NCI-H2171 treated with DMSO at 0.1 percent for 48 hours (cell line): ENCODE data around the gene ADAD2.
"Not testable (repeated sequence)": the region's sequence is repeated elsewhere in the genome, so short reads cannot be mapped to it uniquely, and the experiment has no call there.

Source experiments
- DNase-seq: peaks from one replicate; lab custom pipeline; 2025; lab: John Stamatoyannopoulos, UW

ADAD2 gene

GRCh38 chr16:84195201-84196093 lies 4.5 kb downstream of the ADAD2 start:
- DNase-seq, result no peak

DNA sequence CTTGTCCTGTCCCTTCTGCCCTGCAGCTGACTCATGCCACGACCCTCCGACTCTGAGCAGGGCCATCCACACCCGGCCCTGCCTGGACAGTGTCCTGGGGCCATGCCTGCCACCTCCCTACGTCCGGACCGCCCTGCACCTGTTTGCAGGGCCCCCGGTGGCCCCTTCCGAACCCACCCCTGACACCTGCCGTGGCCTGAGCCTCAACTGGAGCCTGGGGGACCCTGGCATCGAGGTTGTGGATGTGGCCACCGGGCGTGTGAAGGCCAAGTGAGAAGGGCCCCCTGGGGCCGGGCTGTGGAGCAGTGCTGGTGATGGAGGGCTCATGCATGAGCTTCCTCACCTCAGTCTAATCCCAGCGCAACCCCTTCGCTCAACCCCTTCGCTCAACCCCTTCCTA lies 5.1 kb downstream of the ADAD2 start:
- DNase-seq, result no peak

- DNase-seq, result no peak
These were observed 5.9 kb downstream of the ADAD2 start for GRCh38 chr16:84196727-84197394.

DNA sequence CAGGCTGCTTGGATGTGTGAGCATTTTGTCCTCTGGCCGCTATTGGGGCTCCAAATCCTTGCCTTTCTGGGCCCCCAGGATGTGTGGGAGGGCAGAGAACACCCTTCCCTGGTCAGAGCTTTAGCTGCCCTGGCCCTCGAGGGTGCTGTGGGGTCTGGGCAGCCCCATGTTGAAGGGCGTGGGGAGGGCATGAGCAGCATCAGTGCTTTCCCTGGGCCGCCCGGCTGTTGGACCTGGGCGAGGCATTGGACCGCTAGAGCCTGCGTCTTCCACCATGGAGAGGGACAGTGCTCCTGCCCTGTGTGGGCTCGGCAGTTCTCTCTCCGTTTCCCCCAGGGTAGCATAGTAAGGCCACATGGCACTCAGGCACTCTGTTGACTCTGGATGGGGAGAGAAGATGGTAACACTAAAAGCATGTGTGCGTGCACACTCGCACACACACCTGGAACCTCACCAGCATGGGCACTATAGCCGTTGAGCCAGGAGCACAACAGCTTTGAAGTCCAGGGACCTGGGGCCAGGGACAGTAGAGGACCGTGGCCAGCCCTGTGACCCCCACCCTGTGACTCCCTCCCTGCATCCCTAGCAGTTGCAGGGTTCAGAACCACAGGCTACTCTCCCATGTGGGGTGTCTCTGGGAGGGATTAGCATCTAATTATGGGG lies 6.6 kb downstream of the ADAD2 start:
- DNase-seq, result no peak

GRCh38 chr16:84198401-84198800 lies 7.4 kb downstream of the ADAD2 start:
- no peak for DNase-seq

DNA sequence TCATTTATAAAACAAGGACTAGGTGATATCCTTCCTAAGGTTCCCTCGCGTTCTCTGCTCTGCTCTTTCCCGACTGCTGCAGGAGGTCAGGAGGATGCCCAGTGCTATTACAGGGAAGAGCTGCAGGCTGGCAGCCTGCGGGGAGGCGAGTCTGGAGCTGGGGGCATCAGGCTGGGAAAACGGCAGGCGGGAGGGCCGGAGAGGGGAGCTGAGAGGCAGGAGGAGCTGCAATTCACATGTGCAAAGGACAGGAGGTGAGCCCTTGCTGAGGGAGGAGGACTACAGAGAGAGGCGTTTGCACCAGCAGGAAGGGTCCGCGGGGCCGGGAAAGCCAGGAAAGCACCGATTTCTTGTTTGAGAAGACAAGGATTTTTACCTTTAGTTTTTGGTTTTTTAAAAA lies 8.1 kb downstream of the ADAD2 start:
- DNase-seq, result no peak

- no peak for DNase-seq
These were observed 8.9 kb downstream of the ADAD2 start for GRCh38 chr16:84199861-84200260.

DNA sequence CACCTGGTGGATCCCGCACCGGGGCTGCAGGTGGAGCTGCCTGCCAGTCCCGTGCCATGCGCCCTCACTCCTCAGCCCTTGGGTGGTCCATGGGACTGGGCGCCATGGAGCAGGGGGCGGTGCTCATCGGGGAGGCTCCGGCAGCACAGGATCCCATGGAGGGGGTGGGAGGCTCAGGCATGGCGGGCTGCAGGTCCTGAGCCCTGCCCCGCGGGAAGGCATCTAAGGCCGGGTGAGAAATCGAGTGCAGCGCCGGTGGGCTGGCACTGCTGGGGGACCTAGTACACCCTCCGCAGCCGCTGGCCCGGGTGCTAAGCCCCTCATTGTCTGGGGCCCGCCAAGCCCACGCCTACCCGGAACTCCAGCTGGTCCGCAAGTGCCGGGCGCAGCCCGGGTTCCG lies 13.6 kb downstream of the ADAD2 start:
- not testable (repeated sequence) for DNase-seq

DNA sequence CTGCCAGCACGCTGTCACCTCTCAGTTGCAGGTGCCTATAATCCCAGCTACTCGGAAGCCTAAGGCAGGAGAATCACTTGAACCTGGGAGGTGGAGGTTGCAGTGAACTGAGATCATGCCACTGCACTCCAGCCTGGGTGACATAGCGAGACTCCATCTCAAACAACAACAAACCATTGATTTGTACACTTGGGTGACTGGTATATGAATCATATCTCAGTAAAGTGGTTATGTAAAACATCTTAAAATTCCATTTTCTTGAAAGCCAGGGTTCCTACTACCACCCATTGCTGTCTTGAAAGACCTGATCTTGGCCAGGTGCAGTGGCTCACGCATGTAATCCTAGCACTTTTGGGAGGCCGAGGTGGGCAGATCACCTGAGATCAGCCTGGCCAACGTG lies 14.2 kb downstream of the ADAD2 start:
- DNase-seq, result not testable (repeated sequence)

DNA sequence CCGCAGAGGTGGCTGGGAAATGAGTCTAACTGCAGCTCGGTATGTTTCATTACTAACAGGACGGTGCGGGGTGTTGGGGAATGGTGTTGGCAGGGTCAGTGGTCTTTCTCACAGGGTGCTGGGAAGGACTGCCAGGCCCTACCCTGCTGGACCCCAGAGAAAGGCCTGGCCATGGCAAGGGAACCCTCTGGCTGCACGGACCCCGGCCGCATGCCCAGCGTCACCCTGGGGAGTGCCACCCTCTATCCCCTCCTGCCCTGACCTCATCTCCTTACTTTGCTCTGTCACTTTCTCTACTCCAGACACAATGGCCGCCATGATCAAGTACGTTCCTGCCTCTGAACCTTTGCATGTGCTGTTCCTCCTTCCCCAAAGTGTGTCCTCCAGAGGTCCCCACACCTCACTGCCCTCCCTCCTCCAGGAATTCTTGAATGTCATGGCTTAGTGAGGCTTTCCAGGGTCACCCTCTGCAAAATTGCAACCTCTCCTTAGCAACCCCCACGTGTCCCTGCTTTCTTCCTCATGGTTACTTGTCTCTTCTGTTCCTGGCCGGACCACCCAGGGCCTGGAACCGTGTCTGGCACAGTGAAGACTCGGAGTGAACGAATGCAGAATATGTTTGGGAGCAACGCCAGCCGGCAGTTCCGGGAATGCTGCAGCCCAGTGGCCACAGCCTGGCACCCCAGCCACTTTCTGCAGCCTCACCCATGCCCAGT lies 15.2 kb downstream of the ADAD2 start:
- no peak for DNase-seq

DNA sequence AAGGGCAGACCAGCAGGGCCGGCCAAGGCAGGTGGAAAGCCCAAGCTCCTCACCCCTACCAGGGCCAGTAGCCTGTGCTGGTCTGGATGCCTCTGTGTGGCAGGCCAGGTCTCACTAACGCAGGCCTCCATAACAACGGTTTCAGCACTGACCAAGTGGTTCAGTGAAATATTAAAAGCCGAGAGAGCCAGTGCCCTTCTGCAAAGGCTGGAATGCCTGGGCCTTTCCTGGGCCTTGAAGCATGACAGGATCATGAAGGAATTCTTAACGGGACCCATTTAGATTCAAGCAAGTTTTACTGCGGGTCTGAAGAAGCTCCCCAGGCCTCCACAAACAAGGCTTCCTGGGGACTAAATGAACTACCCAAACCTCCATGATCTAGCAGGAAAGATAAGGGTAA lies 16.3 kb downstream of the ADAD2 start:
- DNase-seq, result no peak

DNA sequence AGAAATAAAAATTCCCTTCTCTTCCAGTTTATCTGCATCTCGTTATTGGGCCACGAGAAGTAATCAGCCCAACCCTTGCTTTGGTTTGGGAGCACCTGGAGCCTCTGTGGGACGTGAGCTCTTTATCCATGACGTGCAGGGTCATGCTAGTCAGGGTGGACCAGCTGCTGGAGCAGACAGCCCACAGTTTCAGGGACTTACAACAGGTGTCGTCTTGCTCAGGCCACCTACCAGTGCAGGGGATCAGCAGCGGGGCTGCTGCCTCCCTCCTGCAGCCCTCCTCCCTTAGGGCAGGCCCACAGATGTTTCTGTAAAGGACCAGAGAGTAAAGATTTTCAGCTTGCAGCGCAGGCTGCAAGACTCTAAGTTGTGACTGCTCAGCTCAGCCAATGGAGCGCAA lies 16.9 kb downstream of the ADAD2 start:
- peak; percentile 70 for DNase-seq

GRCh38 chr16:84209989-84210388 lies 19.0 kb downstream of the ADAD2 start:
- DNase-seq, result no peak

- no peak for DNase-seq
These were observed 21.2 kb downstream of the ADAD2 start for GRCh38 chr16:84212154-84212553.

DNA sequence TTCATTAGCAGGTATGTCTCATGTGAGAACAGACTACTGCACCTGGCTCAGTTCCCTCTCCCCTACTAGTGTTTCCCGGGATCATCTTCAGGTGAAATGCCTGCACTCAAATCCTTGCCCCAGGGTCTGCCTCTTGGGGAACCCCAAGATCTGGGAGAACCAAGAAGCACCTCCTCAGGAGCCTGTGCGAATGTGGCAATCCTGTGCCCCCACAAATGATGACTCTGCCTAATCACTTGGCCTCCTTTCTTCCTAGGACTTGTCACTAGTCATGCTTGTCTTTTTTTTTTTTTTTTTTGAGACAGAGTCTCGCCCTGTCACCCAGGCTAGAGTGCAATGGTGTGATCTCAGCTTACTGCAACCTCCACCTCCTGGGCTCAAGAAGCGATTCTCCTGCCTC lies 21.7 kb downstream of the ADAD2 start:
- DNase-seq, result no peak

GRCh38 chr16:84214451-84215066 lies 23.6 kb downstream of the ADAD2 start:
- no peak for DNase-seq

- DNase-seq, result no peak
These were observed 24.6 kb downstream of the ADAD2 start for GRCh38 chr16:84215531-84215930.

DNA sequence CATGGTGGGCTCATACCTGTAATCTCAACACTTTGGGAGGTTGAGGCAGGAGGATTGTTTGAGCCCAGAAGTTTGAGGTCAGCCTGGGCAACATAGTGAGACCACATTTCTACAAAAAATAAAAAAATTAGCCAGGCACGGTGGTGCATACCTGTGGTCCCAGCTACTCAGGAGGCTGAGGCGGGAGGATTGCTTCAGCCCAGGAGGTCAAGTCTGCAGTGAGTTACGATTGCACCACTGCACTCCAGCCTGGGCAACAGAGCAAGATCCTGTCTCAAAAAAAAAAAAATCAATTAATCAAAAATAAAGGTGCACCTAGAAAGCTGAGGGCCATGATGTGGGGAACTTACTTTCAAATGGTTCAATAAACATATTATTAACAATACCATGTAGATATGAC lies 25.2 kb downstream of the ADAD2 start:
- DNase-seq, result not testable (repeated sequence)

- DNase-seq, result no peak
These were observed 27.3 kb downstream of the ADAD2 start for GRCh38 chr16:84218176-84218823.

GRCh38 chr16:84218956-84219355 lies 28.0 kb downstream of the ADAD2 start:
- DNase-seq, result no peak

DNA sequence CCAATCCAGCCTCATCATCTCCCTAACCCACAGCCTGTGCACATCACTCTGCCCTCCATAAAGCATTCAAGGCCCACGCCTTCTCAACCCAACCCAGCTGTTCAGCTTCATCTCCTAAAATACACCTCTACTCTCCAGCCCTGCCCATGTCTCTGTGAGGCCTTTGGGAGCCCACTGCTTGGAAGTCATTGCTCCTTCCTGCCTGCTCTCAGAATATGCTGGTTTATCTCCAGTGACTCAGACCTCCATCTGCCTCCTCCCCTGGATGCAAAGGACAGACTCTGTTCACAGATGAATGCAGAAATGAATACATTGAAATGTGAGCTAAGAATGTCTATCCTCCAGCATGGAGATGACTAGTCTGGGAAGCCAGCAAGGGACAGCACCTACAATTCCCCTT lies 29.9 kb downstream of the ADAD2 start:
- DNase-seq, result peak; percentile 25
